Measurements from ENCODE around the gene LRRC8D. TPM values are rescaled to one million over a fixed set of nuclear protein-coding genes. Genes with fewer than 3 reads are reported as not detected.

The LRRC8D gene
- total RNA-seq, 2 donors from 2014 or later = 35.8 to 42.7 TPM

- no peak overlapping the region for H3K27ac ChIP-seq
These were observed 83.6 kb downstream of the LRRC8D start for GRCh38 chr1:89904219-89904980.

DNA sequence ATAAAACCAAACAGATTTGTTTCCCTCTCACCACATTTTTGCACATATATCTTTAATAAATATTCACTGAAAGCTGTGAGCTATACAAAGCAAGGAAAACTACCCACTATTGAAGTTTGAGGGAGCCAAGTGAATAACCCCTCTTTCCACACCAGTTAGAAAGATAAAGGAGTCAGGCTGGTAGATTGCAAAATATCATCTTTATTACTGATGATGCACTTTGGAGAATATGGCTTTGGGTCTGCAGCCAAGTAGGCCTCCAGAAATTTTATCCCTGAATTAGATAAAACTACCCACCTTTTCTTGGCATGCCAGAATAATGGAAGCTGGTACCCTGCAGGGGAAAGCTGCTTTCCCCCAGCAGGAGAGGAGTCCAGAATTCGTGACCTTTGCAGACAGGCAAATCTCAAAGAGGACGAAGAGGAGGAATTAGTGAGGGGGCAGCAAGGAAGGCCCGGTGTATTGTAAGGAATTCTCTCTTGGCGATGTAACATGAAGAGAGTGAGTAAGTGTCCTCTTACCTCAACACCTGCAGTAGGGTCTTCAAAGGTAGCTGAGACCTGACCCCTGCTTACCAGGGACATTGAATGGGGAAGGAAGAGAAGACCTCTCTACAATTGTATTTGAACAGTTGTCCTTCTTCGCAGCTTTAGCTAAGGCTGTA, 84.7 kb downstream of the LRRC8D start:
- intact Hi-C loops (cut with DNase I) = no loop called here
- Histone ChIP-seq H3K4me1 (no peaks in the 10 kb centered on the region), H3K27ac (no peak overlapping the region), H3K27me3 (no peaks in the 10 kb centered on the region), H3K4me3 (no peak overlapping the region), H3K36me3 (no peaks in the 10 kb centered on the region), H3K9ac (ENCODE audit: low read depth in 2 of 2, low read length in 2 of 2) (no peak overlapping the region), H3K9me3 (no peaks in the 10 kb centered on the region)
- no peak for DNase-seq
- TF ChIP-seq CTCF (IDR thresholded peaks at IDR 0.05) = no peak

More at GRCh38 chr1:89904219-89904980, 83.6 kb downstream of the LRRC8D start:
- Histone ChIP-seq H3K9me3 (no peaks in the 10 kb centered on the region), H3K4me3 (no peak overlapping the region), H3K27me3 (no peaks in the 10 kb centered on the region), H3K9ac (ENCODE audit: low read depth in 2 of 2, low read length in 2 of 2) (no peak overlapping the region), H3K4me1 (no peaks in the 10 kb centered on the region), H3K36me3 (no peaks in the 10 kb centered on the region)
- no peak for TF ChIP-seq CTCF (IDR thresholded peaks at IDR 0.05)
- intact Hi-C loops (cut with DNase I) = no loop called here
- no peak for DNase-seq

- Histone ChIP-seq H3K9ac (ENCODE audit: low read depth in 2 of 2, low read length in 2 of 2) (no peak overlapping the region), H3K36me3 (no peaks in the 10 kb centered on the region), H3K27ac (no peak overlapping the region), H3K4me1 (no peaks in the 10 kb centered on the region), H3K4me3 (no peak overlapping the region), H3K27me3 (no peaks in the 10 kb centered on the region), H3K9me3 (no peaks in the 10 kb centered on the region)
- intact Hi-C loops (cut with DNase I) = no loop called here
- TF ChIP-seq CTCF (IDR thresholded peaks at IDR 0.05) = no peak
- DNase-seq = no peak
These were observed 85.3 kb downstream of the LRRC8D start for GRCh38 chr1:89906088-89906487.

DNA sequence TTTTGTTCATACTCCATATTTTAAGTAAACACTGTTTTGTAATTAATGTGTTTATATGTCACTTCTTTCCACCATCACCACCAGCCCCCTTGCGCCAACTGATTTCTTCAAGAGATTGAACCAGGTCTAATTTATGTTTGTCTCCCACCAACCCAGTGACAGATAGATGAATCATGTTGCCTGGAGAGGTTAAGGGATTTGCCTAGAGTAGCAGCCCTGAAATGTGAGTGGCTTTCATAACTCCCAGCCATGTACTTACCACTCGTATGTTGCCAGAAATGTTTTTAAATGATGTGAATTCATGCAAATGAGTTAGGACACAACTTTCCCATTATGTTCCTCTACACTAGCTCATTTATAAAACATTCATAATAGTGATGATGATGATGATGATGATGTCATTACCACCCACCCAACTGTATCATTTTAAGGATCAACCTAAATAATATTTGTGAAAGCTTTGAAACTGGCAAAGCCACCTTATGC, 86.9 kb downstream of the LRRC8D start:
- Histone ChIP-seq H3K9ac (ENCODE audit: low read depth in 2 of 2, low read length in 2 of 2) (no peak overlapping the region), H3K4me1 (no peaks in the 10 kb centered on the region), H3K36me3 (no peaks in the 10 kb centered on the region), H3K9me3 (no peaks in the 10 kb centered on the region), H3K27me3 (no peaks in the 10 kb centered on the region), H3K4me3 (no peak overlapping the region), H3K27ac (no peak overlapping the region)
- no peak for TF ChIP-seq CTCF (IDR thresholded peaks at IDR 0.05)
- intact Hi-C loops (cut with DNase I) = no loop called here
- DNase-seq = no peak

GRCh38 chr1:89908273-89908671, 87.4 kb downstream of the LRRC8D start:
- DNase-seq = no peak
- no peak overlapping the region for H3K27ac ChIP-seq
- H3K9ac ChIP-seq (ENCODE audit: low read depth in 2 of 2, low read length in 2 of 2) = no peak overlapping the region
- H3K4me3 ChIP-seq = no peak overlapping the region
- H3K27me3 ChIP-seq = no peaks in the 10 kb centered on the region
- H3K36me3 ChIP-seq = no peaks in the 10 kb centered on the region
- intact Hi-C loops (cut with DNase I) = no loop called here
- no peaks in the 10 kb centered on the region for H3K4me1 ChIP-seq
- no peak for TF ChIP-seq CTCF (IDR thresholded peaks at IDR 0.05)
- no peaks in the 10 kb centered on the region for H3K9me3 ChIP-seq
